Common myeloid progenitor, CD34-positive (primary cell): Measurements from ENCODE around the gene TNKS2.

Source experiments
- CTCF ChIA-PET: fragments of 350-600 bp; sonication (Branson Sonifier 250); formaldehyde crosslinking; loops from one replicate; lab custom pipeline; 2021; ENCODE audit warnings: antibody characterized with exemption; lab: Charles Lee
- POLR2A ChIA-PET: fragments of 350-600 bp; sonication (Branson Sonifier 250); formaldehyde crosslinking; loops from one replicate; lab custom pipeline; 2021; ENCODE audit warnings: antibody characterized with exemption; lab: Charles Lee
- DNase-seq, 3 donors: peaks; one replicate each; pipeline versions ENCODE4 v3.0.0 to v3.0.0-alpha.2; 2013
- H3K27ac ChIP-seq, 2 experiments: 1 replicate in 1 of 2; 2 replicates in 1 of 2; pipeline ENCODE4 v1.7.0; 2013; ENCODE audit warnings: inconsistent platforms in 2 of 2, low read length in 2 of 2, mild to moderate bottlenecking in 2 of 2, low read depth in 1 of 2, moderate library complexity in 1 of 2; ENCODE audit not compliant: severe bottlenecking in 2 of 2, insufficient read depth in 1 of 2, poor library complexity in 1 of 2
- H3K27me3 ChIP-seq, 5 experiments: replicated peaks in 2 of 5; 1 replicate in 3 of 5; 2 replicates in 2 of 5; pipeline versions ENCODE4 v1.6.1 to v1.7.0; 2013; ENCODE audit warnings: low read length in 4 of 5, mild to moderate bottlenecking in 2 of 5, moderate library complexity in 2 of 5, inconsistent platforms in 1 of 5; ENCODE audit not compliant: insufficient read depth in 5 of 5, control insufficient read depth in 4 of 5
- H3K36me3 ChIP-seq, 4 experiments: 1 replicate in 2 of 4; 2 replicates in 2 of 4; pipeline versions ENCODE4 v1.6.1 to v1.7.0; 2013; ENCODE audit warnings: low read length in 3 of 4, control low read depth in 1 of 4, mild to moderate bottlenecking in 1 of 4; ENCODE audit not compliant: control insufficient read depth in 4 of 4, insufficient read depth in 4 of 4
- H3K4me1 ChIP-seq, 4 experiments: 1 replicate in 3 of 4; 2 replicates in 1 of 4; pipeline versions ENCODE4 v1.6.1 to v1.7.1; 2013; ENCODE audit warnings: low read length in 3 of 4, mild to moderate bottlenecking in 3 of 4, control low read depth in 1 of 4, inconsistent platforms in 1 of 4, moderate library complexity in 1 of 4; ENCODE audit not compliant: control insufficient read depth in 4 of 4, insufficient read depth in 4 of 4; ENCODE audit errors: control extremely low read depth in 1 of 4
- H3K4me3 ChIP-seq, 7 experiments: 1 replicate in 4 of 7; 2 replicates in 3 of 7; pipeline versions ENCODE4 v1.5.1 to v1.7.0; 2013; ENCODE audit warnings: mild to moderate bottlenecking in 7 of 7, low read length in 6 of 7, moderate library complexity in 6 of 7, inconsistent platforms in 2 of 7, low read depth in 2 of 7, control low read depth in 1 of 7; ENCODE audit not compliant: insufficient read depth in 4 of 7, control insufficient read depth in 1 of 7; ENCODE audit errors: extremely low read depth in 1 of 7
- H3K9me3 ChIP-seq, 5 experiments: 1 replicate in 4 of 5; 2 replicates in 1 of 5; pipeline versions ENCODE4 v1.6.1 to v1.7.1; 2013; ENCODE audit warnings: low read length in 4 of 5, mild to moderate bottlenecking in 2 of 5, inconsistent platforms in 1 of 5, low read depth in 1 of 5, moderate library complexity in 1 of 5; ENCODE audit not compliant: control insufficient read depth in 4 of 5, insufficient read depth in 2 of 5; ENCODE audit errors: control extremely low read depth in 1 of 5
- WGBS: methylation state at CpG from one replicate; pipeline ENCODE4 v1.1.5; 2013; ENCODE audit not compliant: insufficient coverage; 5-methylcytosine and 5-hydroxymethylcytosine counted together

Gene TNKS2

GRCh38 chr10:91879515-91880170 is 81.4 kb downstream of the TNKS2 start:
- H3K4me3 ChIP-seq: no peak overlapping the region
- H3K9me3 ChIP-seq: peaks cover 0 to 2% (median 0%) of the 10 kb centered on the region in 5 experiments
- 68% methylated on average over 6 of the region's 7 CpGs for WGBS
- no peaks in the 10 kb centered on the region for H3K27me3 ChIP-seq
- no peaks in the 10 kb centered on the region for H3K4me1 ChIP-seq
- CTCF ChIA-PET: interaction anchor here (2.4 kb wide), 1 partner anchor 19 kb away, joined by 7 read pairs; no protein-coding TSS in a partner anchor
- POLR2A ChIA-PET: interaction anchor here (0.6 kb wide), 1 partner anchor 631 kb away, joined by 9 read pairs; no protein-coding TSS in a partner anchor
- H3K36me3 ChIP-seq: no peaks in the 10 kb centered on the region
- H3K27ac ChIP-seq: no peak overlapping the region
- no peak for DNase-seq

DNA sequence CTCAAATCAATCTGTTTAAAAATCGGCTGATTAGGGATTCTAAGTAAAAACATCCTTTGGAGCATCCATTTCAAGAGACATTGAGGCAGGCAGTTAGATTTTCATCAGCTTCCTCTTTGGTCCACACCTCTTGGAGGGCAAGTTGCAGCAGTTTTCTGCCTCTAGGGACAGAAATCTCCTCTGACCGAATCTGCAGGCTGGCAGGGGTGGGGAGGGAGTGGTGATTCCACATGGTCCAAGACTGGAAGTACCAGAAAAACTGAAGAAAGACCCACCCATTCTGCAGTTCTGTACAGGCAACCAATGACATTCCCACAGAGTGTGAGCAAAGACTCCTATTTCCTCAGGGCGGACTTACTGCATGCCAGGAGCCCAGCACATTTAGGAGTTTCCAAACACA is 82.1 kb downstream of the TNKS2 start:
- WGBS: 65% methylated on average over 3 of the region's 3 CpGs
- peaks cover 0 to 2% (median 0%) of the 10 kb centered on the region in 5 experiments for H3K9me3 ChIP-seq
- H3K4me1 ChIP-seq: no peaks in the 10 kb centered on the region
- no peaks in the 10 kb centered on the region for H3K36me3 ChIP-seq
- ChIA-PET POLR2A (no interaction called here), CTCF (interaction anchor here (2.4 kb wide), 1 partner anchor 19 kb away, joined by 7 read pairs; no protein-coding TSS in a partner anchor)
- H3K27me3 ChIP-seq: no peaks in the 10 kb centered on the region
- H3K27ac ChIP-seq: no peak overlapping the region
- H3K4me3 ChIP-seq: no peak overlapping the region
- DNase-seq: no peak

- POLR2A ChIA-PET: no interaction called here
- Histone ChIP-seq H3K9me3 (peaks cover 0 to 2% (median 0%) of the 10 kb centered on the region in 5 experiments), H3K27ac (no peak overlapping the region), H3K27me3 (peaks cover 2 to 23% (median 8%) of the 10 kb centered on the region in 5 experiments), H3K36me3 (no peaks in the 10 kb centered on the region), H3K4me3 (no peak overlapping the region), H3K4me1 (peaks cover 7 to 13% (median 12%) of the 10 kb centered on the region in 4 experiments)
- CTCF ChIA-PET: interaction anchor here (0.6 to 1.5 kb wide), 3 partner anchors 14 to 29 kb away, joined by 3 to 4 read pairs (median 4); no protein-coding TSS in a partner anchor
- DNase-seq: no peak
- 86% methylated on average over 18 of the region's 20 CpGs for WGBS
These were observed 85.6 kb downstream of the TNKS2 start for GRCh38 chr10:91883549-91884444.

DNA sequence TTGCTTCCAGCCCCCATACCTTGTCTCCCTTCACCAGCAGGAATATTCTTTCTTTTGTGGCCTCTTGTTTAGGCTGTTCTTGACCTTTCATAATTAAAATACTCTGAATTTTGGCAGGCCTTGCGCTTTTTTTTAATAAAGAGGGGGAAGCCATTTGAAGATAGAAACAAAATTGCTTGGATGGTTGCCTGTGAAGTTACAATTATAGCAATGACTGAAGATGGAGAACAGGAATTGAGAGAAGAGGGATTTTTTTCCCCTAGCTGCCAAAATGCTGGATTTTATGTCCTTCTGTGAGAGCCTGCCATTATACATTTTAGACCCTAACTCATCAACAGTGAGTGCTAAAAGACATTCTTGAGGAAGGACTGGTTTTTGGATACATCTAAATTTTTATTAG is 86.3 kb downstream of the TNKS2 start:
- WGBS: 100% methylated on average over 1 of the region's 1 CpG
- POLR2A ChIA-PET: no interaction called here

DNA sequence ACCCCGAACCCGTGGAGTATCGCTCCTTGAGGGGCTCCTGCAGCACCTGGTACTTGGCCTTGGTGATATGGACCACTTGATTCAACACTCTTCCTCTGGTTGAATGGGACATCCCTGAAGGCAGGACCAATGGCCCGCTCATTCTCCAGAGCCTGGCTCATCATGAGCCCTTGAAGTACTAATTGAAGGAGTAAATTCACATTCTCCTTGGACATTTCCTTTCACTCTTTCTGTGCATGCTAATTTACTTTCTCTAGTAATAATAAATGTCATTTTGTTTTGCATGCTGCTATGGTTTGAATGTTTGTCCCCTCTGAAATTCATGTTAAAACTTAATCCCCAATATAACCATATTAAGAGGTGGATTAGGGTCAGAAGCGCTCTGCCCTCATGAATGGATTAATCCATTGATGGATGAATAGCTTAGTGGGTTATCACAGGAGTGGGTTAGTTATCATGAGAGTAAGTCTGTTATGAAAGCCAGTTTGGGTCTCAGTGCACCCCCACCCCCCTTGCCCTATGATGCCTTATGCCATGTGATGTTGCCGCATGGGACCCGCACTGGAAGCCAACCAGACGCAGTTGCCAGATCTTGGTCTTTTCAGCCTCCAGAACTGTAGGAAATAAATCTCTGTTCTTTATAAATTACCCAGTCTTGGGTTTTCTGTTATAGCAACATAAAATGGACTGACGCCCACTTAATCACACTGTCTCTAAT is 87.3 kb downstream of the TNKS2 start:
- peaks cover 2 to 36% (median 11%) of the 10 kb centered on the region in 5 experiments for H3K27me3 ChIP-seq
- CTCF ChIA-PET: interaction anchor here (1.5 kb wide), 1 partner anchor 27 kb away, joined by 4 read pairs; no protein-coding TSS in a partner anchor
- POLR2A ChIA-PET: interaction anchor here (0.6 kb wide), 1 partner anchor 581 kb away, joined by 3 read pairs; no protein-coding TSS in a partner anchor
- no peak overlapping the region for H3K4me3 ChIP-seq
- H3K4me1 ChIP-seq: peaks cover 7 to 13% (median 12%) of the 10 kb centered on the region in 4 experiments
- H3K9me3 ChIP-seq: peaks cover 0 to 2% (median 0%) of the 10 kb centered on the region in 5 experiments
- WGBS: 98% methylated on average over 3 of the region's 9 CpGs
- no peak overlapping the region for H3K27ac ChIP-seq
- H3K36me3 ChIP-seq: no peaks in the 10 kb centered on the region
- no peak for DNase-seq

More for the DNA sequence above, 86.3 kb downstream of the TNKS2 start:
- CTCF ChIA-PET: interaction anchor here (0.6 to 1.5 kb wide), 3 partner anchors 14 to 28 kb away, joined by 3 to 4 read pairs (median 3); no protein-coding TSS in a partner anchor
- Histone ChIP-seq H3K4me3 (no peak overlapping the region), H3K9me3 (peaks cover 0 to 2% (median 0%) of the 10 kb centered on the region in 5 experiments), H3K27ac (no peak overlapping the region), H3K27me3 (peaks cover 2 to 29% (median 8%) of the 10 kb centered on the region in 5 experiments), H3K36me3 (no peaks in the 10 kb centered on the region), H3K4me1 (peaks cover 7 to 13% (median 12%) of the 10 kb centered on the region in 4 experiments)
- no peak for DNase-seq

GRCh38 chr10:91886954-91887271 is 88.7 kb downstream of the TNKS2 start:
- 11% methylated on average over 2 of the region's 6 CpGs for WGBS
- ChIA-PET POLR2A (no interaction called here), CTCF (interaction anchor here (0.8 kb wide), 1 partner anchor 88 kb away, joined by 3 read pairs; no protein-coding TSS in a partner anchor)
- Histone ChIP-seq H3K4me1 (peaks cover 7 to 13% (median 12%) of the 10 kb centered on the region in 4 experiments), H3K27me3 (peaks cover 2 to 37% (median 11%) of the 10 kb centered on the region in 5 experiments), H3K27ac (no peak overlapping the region), H3K36me3 (no peaks in the 10 kb centered on the region), H3K9me3 (no peaks in the 10 kb centered on the region), H3K4me3 (peak overlapping the region in 5 of 7 experiments; percentile 57 to 75 (median 68))
- no peak for DNase-seq
